ENCODE data around the gene CCR4.

DNA sequence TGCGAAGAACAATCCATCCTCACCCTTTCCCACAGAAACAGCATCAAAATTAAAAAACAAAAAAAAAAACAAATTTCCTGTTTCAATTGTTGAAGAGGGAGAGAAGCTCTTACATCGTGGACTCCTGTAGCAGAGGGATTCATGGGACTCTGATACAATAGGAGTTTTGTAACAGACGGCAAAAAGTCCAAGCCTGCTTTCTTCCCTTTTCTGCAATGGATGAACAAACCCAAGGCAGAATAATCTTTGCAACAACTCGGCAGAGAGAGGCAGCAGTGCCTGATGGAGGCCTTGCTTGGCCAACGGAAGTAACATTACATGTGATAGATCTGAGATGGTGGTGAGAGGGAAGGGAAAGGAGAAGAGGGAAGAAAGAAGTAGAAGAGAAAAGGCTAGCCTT lies 26.9 kb downstream of the CCR4 start:
- TF ChIP-seq, protein P1, sequence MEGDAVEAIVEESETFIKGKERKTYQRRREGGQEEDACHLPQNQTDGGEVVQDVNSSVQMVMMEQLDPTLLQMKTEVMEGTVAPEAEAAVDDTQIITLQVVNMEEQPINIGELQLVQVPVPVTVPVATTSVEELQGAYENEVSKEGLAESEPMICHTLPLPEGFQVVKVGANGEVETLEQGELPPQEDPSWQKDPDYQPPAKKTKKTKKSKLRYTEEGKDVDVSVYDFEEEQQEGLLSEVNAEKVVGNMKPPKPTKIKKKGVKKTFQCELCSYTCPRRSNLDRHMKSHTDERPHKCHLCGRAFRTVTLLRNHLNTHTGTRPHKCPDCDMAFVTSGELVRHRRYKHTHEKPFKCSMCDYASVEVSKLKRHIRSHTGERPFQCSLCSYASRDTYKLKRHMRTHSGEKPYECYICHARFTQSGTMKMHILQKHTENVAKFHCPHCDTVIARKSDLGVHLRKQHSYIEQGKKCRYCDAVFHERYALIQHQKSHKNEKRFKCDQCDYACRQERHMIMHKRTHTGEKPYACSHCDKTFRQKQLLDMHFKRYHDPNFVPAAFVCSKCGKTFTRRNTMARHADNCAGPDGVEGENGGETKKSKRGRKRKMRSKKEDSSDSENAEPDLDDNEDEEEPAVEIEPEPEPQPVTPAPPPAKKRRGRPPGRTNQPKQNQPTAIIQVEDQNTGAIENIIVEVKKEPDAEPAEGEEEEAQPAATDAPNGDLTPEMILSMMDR (IDR thresholded peaks at IDR 0.05) = no peak
- no peak for TF ChIP-seq POLR2A (IDR thresholded peaks at IDR 0.05)

Data from thyroid gland (tissue), 4 donors.